NCI-H526 (cell line): ENCODE measurements around the gene SCAMP1.
"Not testable (repeated sequence)": the region's sequence is repeated elsewhere in the genome, so short reads cannot be mapped to it uniquely, and the experiment has no call there.

Source experiments
- DNase-seq, 2 experiments: peaks; one replicate each; lab custom pipeline; 2025; lab: John Stamatoyannopoulos, UW

The SCAMP1 gene

DNA sequence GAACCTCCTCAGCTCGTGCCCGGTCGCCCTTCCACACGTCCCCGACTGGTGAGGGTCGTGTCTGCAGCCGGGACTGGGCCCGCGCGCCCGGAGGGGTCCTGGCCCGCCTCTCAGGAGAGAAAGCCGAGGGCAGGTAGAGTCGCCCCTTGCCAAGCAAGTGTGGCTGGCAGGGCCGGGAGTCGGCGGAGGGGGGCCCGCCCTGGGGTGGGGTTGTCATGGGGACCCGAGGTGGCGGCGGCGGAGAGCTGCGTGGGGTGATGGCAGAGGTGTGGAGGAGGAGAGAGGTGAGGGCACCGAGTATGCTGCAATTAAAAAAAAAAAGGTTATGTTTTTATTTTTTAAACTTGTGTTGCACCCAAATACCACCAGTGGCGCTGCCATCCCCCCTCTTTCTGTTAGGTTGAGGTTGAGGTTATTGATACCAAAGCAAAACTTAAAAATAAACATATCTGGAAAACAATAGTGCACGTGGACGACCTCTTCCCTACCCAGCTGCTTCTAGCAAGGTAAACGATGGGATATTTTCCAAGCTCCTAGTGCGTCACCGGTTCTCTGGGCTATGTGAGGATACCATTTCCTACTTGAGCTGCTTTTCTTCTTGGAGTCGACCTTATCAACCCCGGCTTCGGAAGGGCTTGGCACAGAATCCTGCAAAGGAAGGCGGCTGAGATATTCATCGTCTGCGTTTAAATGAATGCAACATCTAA is 660 bp downstream of the SCAMP1 start:
- DNase-seq = peak; percentile 39 to 55

DNA sequence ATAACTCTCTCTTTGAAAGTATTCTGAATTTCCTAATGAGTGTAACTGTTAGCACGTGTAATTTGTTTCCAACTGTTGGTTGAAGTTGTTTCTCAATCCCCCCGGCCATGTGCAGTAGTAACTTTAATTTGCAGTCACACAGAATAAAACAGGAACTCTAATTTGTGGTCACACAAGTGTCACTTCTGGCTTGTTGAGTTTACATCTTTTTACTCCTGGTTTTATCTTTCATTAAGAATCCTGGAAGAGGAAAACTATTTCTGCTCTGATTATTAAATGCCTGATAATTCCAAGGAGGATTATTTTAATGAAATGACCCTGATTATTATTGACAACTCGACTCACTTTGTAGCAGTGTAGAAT is 1.2 kb downstream of the SCAMP1 start:
- no peak for DNase-seq

DNA sequence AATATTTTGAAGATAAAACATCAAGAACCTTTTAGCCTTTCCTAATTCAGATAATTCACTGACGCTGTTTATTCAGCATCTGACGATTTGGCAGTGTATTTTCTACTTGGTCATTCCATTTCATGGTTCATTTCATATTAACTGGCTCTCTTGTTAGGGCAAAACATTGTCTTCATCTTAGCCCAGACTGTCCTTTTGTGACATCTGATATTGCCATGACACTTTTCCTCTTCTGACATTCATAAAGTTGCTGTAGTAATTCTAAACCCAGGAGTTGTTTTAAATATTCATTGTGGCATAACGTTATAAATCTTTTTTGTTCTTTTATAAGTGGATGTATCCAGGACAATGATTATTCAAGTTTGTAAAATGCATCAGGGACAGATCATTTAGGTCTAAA is 1.8 kb downstream of the SCAMP1 start:
- DNase-seq = no peak

DNA sequence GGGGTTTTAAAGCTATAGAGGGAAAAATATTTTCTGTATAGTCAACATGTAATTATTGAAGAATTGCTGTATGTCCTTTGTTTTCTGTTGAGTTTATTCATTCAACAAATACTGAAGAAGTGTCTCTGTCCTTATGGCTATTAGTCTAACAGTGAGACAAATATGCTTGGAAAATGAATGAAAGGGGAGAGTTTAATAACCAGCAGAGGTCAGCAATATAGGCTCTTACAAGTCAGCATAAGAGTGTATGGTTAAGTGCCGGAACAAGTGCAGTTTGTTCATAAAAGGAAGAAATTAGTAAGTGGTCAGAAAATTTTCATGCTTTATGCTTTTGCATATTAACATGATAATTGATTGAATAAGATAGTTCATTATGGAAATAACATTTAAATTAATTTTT is 3.6 kb downstream of the SCAMP1 start:
- DNase-seq = no peak

DNA sequence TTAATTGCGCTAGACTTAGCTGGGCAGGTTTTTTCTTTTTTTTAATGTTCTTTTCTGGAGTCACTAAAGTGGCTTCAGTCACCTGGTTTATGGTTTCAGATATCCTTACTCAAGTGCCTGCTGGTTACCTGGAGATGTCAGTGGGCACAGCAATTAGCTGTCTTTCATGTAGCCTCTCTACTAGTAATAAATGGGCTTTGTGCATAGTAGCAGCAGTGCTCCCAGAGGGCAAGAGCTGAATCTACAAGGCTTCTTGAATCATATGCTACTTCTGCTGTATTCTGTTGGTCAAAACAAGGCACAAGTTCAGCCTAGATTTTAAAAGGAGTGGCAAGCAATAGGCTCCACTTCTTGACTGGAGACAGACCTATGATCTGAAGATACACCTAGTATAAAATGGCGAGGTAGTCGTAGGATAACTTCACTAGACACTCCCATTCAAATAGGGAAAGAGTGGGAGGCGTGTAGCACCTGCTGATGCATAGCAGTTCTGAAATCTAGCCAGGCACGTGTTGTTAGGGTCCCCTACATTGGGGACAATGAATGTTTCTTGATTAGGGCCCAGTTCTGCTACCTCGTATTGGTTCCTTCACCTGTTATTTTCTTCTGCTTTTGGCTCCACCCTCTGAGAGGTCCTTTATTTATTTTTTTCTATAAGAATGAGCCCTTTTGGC is 7.0 kb downstream of the SCAMP1 start:
- DNase-seq = peak in 1 of 2 experiments; percentile 4

DNA sequence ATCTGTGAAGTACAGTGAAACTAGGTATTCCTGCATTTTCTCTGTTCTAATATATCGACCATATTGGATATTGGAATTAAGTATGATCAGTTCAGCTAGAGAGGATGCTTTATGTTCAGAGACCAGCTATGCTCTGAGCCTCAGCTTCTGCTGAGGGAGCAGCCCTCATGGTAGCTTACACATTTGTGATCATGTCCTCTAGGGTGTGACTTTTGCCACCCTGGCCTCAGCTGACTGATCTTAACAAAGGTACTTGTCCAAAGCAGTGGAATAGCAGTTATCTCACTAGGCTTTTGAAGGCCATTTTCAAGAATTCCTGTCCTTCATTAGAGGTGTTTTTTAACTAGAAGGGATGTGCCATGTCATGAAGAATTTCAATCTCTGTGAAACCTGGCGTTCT is 9.3 kb downstream of the SCAMP1 start:
- no peak for DNase-seq

DNA sequence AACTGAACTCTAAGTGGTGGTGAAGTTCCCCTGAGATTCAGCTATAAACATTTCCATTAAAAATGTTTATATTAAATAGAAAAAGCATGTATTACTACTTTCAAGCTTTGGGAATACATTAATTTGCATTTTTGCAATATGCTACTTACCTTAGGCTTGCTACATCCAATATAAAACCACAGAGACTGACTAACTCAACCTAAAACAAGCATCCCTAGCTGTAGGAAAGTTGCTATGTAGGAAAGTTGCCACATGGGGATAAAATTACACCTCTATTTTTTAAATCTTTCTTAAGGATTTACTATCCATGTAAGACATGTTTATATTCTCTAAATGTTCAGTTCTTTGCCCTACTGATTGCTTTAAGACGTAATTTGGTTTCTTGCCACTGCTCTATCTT is 12.8 kb downstream of the SCAMP1 start:
- DNase-seq = no peak

DNA sequence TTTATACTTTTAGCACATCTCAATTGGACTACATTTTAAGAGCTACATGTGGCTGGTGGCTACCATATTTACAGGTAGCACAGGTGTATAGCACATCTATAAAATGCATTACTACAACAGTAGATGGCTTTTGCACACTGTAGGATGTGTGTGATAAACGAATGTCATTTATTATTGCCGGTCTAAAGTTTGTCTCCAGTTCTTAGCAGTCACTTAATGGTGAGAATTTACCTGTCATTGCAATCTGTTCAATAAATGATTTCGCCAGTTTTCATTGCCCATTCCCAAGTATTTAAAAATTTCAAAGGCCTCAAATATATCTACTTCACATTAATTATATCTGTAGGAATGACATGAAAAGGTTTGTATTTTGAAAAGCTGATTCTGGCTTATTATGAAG is 15.9 kb downstream of the SCAMP1 start:
- DNase-seq = no peak

DNA sequence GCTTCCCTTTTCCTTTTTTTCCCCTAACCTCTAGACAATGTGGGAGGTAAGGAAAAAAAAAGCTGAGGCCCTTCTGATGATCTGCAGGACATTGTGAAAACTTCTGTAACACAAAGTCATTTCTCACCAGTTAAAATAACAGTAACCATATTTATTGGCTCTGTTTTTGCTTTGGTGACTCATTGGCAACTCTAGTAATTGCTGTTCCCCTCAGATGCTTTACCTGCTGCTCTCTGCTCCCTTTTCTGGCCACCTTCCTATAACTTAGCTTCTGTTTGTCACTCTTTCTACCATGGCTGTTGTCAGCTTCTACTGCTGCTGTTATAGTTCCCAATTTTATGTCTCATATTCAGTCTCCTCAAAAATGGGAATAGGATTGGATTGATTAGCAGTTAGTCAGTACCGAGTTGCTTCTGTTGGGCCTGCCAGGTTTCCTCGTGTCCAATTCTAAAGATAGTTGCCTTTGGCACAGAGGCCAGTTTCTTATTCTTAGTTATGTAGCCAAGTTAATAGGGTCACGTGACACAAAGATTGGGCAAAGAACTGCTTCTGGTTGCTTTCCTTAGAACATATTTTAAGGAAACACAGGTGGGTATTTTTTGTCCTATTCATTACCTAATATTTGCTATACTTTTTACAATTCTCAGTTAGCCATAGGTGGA is 16.8 kb downstream of the SCAMP1 start:
- no peak for DNase-seq

DNA sequence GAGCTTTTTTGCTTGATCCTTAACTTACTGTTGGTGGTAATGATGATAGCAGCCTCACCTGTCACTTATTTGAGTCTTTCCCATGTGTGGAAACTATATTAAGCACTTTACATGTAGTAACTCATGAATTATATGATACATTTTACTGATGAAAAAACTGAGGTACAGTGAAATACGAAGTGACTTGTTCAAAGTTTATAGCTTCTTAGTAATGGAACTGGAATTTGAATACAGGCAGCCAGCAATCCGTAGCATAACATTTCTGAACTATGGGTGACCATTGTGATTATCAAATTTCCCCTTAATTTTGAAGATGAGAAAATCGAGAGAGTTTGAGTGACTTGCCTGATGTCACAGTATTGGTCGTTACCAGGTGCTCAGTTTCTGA is 17.3 kb downstream of the SCAMP1 start:
- no peak for DNase-seq

DNA sequence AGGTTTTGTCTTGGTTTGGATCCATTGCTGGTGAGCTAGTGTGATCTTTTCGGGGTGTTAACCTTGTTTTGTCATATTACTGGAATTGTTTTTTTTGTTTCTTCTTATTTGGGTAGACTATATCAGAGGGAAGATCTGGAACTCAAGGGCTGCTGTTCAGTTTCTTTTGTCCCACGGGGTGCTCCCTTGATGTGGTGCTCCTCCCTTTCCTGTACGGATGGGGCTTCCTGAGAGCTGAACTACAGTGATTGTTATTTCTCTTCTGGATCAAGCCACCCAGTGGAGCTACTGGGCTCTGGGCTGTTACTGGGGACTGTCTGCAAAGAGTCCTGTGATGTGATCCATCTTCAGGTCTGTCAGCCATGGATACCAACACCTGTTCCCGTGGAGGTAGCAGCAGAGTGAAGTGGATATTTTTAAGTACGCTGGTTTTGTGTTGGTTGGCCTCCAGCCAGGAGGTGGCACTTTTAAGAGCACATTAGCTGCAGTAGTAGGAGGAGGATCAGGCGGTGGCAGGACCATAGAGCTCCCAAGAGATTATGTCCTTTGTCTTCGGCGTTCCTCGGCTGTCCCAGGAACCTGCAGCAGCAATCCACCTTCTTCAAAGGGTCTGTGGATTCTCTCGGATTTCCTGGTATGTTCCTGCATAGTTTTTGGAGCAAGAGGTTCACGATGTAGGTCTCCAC is 27.2 kb downstream of the SCAMP1 start:
- DNase-seq = no peak

DNA sequence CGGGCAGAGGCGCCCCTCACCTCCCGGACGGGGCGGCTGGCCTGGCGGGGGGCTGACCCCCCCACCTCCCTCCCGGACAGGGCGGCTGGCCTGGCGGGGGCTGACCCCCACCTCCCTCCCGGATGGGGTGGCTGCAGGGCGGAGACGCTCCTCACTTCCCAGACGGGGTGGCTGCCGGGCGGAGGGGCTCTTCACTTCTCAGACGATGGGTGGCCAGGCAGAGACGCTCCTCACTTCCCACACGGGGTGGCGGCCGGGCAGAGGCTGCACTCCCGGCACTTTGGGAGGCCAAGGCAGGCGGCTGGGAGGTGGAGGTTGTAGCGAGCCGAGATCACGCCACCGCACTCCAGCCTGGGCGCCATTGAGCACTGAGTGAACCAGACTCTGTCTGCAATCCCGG is 30.9 kb downstream of the SCAMP1 start:
- DNase-seq = not testable (repeated sequence)

DNA sequence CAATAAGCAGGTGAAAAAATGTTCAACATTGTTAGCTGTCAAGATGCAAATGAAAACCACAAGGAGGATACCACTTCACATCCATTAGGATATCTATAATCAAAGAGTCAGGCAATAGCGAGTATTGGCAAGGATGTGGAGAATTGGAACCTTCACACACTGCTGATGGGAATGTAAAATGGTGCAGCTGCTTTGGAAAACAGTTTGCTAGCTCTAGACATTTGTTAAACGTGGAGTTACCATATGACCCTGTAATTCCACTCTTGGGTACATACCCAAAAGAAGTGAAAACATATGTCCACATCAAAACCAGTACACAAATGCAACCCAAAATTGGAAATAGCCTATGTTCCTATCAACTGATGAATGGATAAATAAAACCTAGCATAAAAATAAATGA is 37.4 kb downstream of the SCAMP1 start:
- no peak for DNase-seq

DNA sequence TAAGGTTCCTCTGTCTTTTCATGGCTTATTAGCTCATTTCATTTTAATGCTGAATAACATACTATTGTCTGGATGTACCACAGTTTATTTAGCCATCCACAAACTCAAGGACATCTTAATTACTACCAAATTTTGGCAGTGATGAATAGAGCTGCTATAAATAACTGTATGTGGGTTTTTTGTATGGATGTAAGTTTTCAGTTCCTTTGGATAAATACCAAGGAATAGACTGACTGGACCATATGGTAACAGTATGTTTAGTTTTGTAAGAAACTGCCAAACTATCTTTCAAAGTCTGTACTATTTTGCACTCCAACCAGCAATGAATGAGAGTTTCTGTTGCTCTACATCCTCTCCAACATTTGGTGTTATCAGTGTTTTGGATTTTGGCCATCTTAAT is 38.7 kb downstream of the SCAMP1 start:
- DNase-seq = no peak

DNA sequence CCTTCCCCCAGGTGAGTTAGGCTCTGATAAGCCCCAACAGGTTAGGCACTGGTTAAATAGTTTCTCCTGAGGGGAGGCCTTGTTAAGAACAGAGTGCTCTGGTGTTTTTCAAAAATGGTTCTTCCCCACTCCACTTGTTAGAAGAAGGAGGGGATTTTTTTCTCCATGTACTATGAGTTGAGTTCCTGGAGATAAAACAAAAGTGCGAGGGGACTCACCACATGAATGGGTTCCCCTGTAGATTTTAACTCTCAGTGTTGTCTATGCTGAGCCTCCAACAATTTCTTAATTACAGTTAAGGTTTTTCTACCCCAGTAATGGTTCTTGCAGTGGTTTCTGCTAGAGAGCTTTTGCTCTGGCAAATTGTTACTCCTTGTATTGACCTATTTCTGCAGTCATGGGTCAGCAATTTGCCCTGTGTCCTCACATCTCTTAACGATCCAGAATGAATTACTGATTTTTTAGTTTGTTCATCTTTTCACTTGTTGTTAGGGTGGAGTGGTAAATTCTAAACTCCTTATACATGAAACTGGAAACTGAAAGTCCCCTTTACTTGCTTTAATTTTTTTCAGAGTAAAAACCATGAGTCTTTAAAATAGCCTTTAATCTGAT is 44.4 kb downstream of the SCAMP1 start:
- no peak for DNase-seq

DNA sequence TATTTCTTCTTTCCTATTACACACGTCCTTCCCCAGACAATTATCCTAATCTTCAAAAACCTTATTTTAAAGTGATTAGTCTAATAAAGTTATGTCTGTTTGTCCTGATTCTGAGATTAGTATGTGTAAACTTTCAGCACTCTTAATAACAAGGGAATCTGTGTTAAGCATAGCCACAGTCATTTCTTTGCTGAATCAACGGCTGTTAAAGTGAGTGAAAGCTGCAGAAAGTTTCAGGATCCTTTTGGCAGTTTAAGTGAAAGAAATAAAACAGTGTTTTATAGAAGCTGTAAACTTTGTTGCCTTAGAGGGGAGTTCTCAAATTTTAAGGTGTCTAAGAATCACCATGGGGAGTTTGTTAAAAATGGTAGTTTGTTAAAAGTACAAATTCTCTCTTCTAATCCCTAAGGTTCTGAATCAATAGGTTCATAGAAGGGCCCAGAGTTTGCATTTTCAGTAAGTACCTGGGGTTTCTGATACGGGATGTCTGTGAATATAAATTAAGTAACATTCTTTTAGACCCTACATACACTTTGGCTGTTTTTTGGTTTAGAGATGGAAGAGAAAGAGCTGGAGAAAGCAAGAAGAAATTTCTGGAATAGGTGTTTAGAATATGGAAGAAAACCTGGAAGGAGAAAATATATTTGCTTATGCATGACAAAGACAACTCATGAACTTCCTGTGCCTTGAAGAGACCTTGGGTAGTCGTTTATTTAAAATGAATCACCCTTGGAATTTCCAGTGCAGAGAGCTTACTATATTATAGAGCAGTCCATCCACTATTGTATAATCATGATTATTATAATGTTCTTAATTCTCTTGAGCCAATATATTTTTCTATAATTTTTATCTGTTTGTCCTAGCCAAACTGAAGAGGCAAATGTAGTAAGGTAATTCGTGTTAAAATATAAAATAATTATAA is 45.7 kb downstream of the SCAMP1 start:
- DNase-seq = no peak

DNA sequence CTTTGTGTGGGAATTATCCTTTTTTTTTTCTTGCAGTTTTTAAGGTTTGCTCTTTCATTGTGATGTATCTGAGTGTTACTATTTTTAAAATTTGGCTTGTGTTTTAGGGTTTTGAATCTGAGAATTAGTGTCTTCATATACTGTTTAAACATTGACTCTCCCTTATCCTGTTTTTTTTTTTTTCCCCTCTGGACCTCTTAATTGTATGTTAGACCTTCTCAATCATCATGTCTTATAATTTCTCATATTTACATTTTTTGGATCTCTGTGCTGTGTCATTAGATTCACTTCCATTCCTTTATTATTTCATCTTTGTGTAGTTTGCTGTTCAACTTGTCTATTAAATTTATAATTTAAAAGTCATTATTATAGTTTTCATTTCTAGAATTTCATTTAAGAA is 47.0 kb downstream of the SCAMP1 start:
- DNase-seq = no peak

DNA sequence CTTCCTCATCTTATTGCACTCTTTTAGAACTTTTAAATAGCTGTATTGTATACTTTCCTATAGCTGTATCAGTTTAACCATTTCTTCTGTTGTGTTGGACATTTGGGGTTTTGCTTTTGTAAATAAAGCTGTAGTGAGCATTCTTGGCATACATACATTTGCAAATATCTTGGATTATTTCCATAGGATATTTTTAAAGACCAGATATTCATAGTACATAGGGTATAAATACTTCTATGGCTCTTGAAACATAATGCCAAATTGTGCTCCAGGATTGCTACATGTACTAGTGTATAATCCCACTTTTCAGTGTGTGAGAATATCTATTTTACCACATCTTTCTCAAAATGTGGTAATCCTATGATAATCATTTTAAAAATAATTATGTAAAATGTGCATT is 51.2 kb downstream of the SCAMP1 start:
- DNase-seq = no peak

DNA sequence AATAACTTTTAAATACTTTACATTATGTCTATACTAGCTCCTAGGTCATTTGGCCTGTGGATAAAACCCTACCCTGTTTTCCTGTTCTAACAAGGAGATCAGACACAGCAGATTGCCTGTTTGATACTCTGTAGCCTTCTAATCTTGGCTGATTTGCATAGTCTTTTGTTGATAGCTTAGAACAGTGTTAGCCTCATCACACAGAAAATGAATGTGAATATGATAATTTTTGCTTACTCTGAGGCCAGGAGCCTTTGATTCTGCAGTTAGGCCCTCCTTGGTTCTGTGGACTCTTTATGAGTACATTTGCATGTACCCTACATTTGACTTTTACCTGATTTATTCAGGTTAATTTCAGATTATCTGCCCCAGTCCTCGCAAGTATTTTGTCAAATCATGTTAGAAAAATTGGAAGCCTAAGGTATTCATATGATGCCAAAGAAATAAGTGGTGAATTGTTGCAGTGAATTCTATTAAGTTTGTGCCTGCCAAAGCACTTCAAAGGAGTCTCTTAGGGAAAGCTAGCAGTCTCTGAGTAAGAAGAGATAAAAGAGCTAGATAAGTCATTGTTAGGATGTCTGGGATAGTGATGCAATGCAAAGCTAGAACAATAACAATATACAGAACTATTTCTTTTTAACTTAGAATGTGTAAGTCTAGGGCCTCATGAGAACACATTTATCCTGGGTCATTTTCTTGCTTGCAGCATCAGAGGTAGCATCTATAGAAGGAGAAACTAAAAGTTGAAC is 56.4 kb downstream of the SCAMP1 start:
- DNase-seq = peak; percentile 61 to 70

DNA sequence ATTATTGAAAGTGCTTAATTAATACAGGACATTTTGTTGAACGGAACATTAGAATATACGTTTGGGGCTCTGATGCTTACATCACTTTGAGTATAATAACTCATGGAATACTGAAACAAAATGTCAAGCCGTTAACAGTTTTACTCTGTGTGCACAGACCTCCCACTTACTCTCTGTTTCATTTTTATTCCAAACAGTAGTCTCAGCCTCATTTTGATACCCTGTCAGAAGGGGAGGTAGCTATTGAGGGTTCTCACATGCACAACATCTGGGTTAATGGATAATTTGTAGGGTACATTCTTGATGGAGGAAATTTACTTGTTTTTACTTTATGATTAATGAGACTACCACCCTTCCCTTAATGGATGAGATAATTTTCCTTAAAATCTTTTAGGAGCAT is 59.0 kb downstream of the SCAMP1 start:
- DNase-seq = no peak

DNA sequence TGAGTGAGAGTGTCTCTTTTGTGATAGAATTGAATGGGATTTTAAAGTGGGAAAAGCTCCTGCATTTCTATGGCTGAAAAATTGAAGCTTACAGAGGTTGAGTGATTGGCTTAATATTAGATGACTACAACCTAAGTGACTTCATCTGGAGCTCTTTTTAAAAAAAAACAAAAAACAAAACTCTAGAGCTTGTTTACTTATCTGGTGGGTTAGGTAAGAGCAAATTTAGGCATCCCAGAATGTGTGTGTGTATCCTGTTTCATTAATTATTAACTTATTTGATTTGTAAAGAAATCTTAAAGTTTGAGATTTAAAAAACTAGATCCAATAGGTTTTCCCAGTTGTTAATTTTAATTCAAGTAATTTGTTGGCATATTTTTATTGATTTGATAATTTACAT is 60.1 kb downstream of the SCAMP1 start:
- no peak for DNase-seq
